Endothelial cell of umbilical vein (primary cell): ENCODE data around the gene MATN1.

Experiments used
- CTCF ChIP-seq, 2 donors: IDR thresholded peaks; 1 replicate in 1 of 2; 2 replicates in 1 of 2; pipeline ENCODE4 v1.5.1; 2011; ENCODE audit warnings: low read length in 2 of 2, mild to moderate bottlenecking in 2 of 2, moderate library complexity in 2 of 2, control low read depth in 1 of 2, inconsistent platforms in 1 of 2, low read depth in 1 of 2; ENCODE audit not compliant: insufficient read depth in 1 of 2; ENCODE audit errors: extremely low read depth in 1 of 2
- EZH2 ChIP-seq: IDR thresholded peaks from 2 replicates; pipeline ENCODE4 v1.6.1; 2012; ENCODE audit warnings: borderline replicate concordance, low read depth, mild to moderate bottlenecking, moderate library complexity, low read length, inconsistent platforms; ENCODE audit not compliant: severe bottlenecking
- FOS ChIP-seq: IDR thresholded peaks from 2 replicates; pipeline ENCODE4 v1.6.1; 2011; ENCODE audit warnings: mild to moderate bottlenecking, low read length, moderate library complexity, borderline replicate concordance; ENCODE audit not compliant: insufficient read depth
- GATA2 ChIP-seq: IDR thresholded peaks from 2 replicates; pipeline ENCODE4 v1.7.0; 2011; ENCODE audit warnings: low read depth, mild to moderate bottlenecking, moderate library complexity, mixed read lengths, low read length; ENCODE audit not compliant: insufficient read length, insufficient read depth
- JUN ChIP-seq: IDR thresholded peaks from 2 replicates; pipeline ENCODE4 v1.6.1; 2011; ENCODE audit warnings: borderline replicate concordance, low read depth; ENCODE audit not compliant: insufficient read length, insufficient read depth
- MAX ChIP-seq: IDR thresholded peaks from 2 replicates; pipeline ENCODE4 v1.6.1; 2011; ENCODE audit not compliant: insufficient read depth, insufficient read length
- MYC ChIP-seq: IDR thresholded peaks from one replicate; pipeline ENCODE4 v1.6.1; 2011; ENCODE audit warnings: mild to moderate bottlenecking, low read depth, low read length
- POLR2A ChIP-seq: IDR thresholded peaks from 2 replicates; pipeline ENCODE4 v1.6.1; 2012; ENCODE audit warnings: low read depth, mild to moderate bottlenecking, control low read depth, low read length
- POLR2AphosphoS5 ChIP-seq: IDR thresholded peaks from 2 replicates; pipeline ENCODE4 v1.6.1; 2012; ENCODE audit warnings: low read depth, mild to moderate bottlenecking, control low read depth, low read length, moderate library complexity; ENCODE audit not compliant: insufficient read depth

GRCh38 chr1:30737357-30738039, 14.1 kb upstream of the MATN1 start:
- TF ChIP-seq CTCF (IDR thresholded peaks at IDR 0.05; ENCODE audit: extremely low read depth in 1 of 2, insufficient read depth in 1 of 2, low read depth in 1 of 2, low read length in 2 of 2) (no peak), EZH2 (no peak), JUN (no peak), MAX (no peak), POLR2A (no peak), POLR2AphosphoS5 (no peak), FOS (no peak), GATA2 (no peak), MYC (no peak)
